Gastrocnemius medialis (tissue), 4 donors: ENCODE measurements around the gene PSAP. TPM values are rescaled to one million over a fixed set of nuclear protein-coding genes. Genes with fewer than 3 reads are reported as not detected.

Experiments
- ATAC-seq, 2 donors: fragments of 150-250 bp; one replicate each; pipeline ENCODE4 v1.9.1; 2016
- DNase-seq, 2 donors: peaks; one replicate each; pipeline ENCODE4 v3.0.0-alpha.2; 2019
- H3K27ac ChIP-seq, 4 donors: fragments of 200-600 bp; sonication (generic); 1 replicate in 1 of 4; 2 replicates in 3 of 4; pipeline ENCODE4 v1.5.1; 2016 to 2018; ENCODE audit warnings: mild to moderate bottlenecking in 2 of 4, moderate library complexity in 1 of 4
- H3K27me3 ChIP-seq, 3 donors: fragments of 200-600 bp; sonication (generic) in 2 of 3; 1 replicate in 1 of 3; 2 replicates in 2 of 3; pipeline versions ENCODE4 v1.5.1 to v1.6.0; 2016 to 2019; ENCODE audit warnings: mild to moderate bottlenecking in 1 of 3, moderate library complexity in 1 of 3
- H3K36me3 ChIP-seq, 2 donors: fragments of 200-600 bp; sonication (generic) in 1 of 2; one replicate each; pipeline ENCODE4 v1.5.1; 2017 to 2018
- H3K4me1 ChIP-seq, 2 donors: fragments of 200-600 bp; sonication (generic) in 1 of 2; one replicate each; pipeline ENCODE4 v1.5.1; 2016 to 2017; ENCODE audit warnings: mild to moderate bottlenecking in 2 of 2
- H3K4me3 ChIP-seq, 4 donors: fragments of 200-600 bp; sonication (generic) in 3 of 4; 1 replicate in 1 of 4; 2 replicates in 3 of 4; pipeline ENCODE4 v1.5.1; 2016 to 2019; ENCODE audit warnings: mild to moderate bottlenecking in 2 of 4
- H3K9me3 ChIP-seq, 3 donors: fragments of 200-600 bp; sonication (generic) in 2 of 3; 1 replicate in 1 of 3; 2 replicates in 2 of 3; pipeline ENCODE4 v1.5.1; 2016 to 2019
- CTCF ChIP-seq, 5 experiments: fragments of 450-650 bp in 3 of 5; fragments of 200-600 bp in 2 of 5; sonication (generic) in 2 of 5; IDR thresholded peaks in 4 of 5; conservative IDR thresholded peaks in 1 of 5; 1 replicate in 4 of 5; 2 replicates in 1 of 5; pipeline ENCODE4 v1.5.1; 2016 to 2019; ENCODE audit warnings: antibody characterized with exemption in 5 of 5, mild to moderate bottlenecking in 3 of 5, moderate library complexity in 3 of 5
- POLR2A ChIP-seq, 2 donors: fragments of 450-650 bp; IDR thresholded peaks; one replicate each; pipeline ENCODE4 v1.6.1; 2017; ENCODE audit warnings: antibody characterized with exemption in 2 of 2, mild to moderate bottlenecking in 2 of 2, moderate library complexity in 2 of 2
- in situ Hi-C, 4 donors: fragments of 200-750 bp; cut with MboI; loops; one replicate each; pipeline versions ENCODE4 v1.15.0 to v1.8.0; 2017; ENCODE audit warnings: low sequenced_read_pairs in 4 of 4
- intact Hi-C: fragments of 100-400 bp; cut with DNase I; formaldehyde crosslinking; loops from one replicate; pipeline ENCODE4 v1.15.1; 2023; ENCODE audit warnings: low total_unique reads
- total RNA-seq, 4 donors: library from RNA; depleted of rRNA; stranded (reverse); fragments of >200 nt; gene quantifications; one replicate each; pipeline versions ENCODE4 v1.1.0 to v1.2.3, GENCODE V29; 2016

Gene PSAP
- total RNA-seq, 4 donors from 2014 or later: 833 to 1,730 (median 1,179) TPM

- in situ Hi-C loops (loop anchor here in 3 of 4 donors (25.0 kb wide), 2 partner anchors 437 to 512 kb away; partner anchors contain the start of genes CDH23 (in 2 of the 3) and SLC29A3 (in 1 of the 3)), intact Hi-C loops (no loop called here)
- TF ChIP-seq POLR2A (IDR thresholded peaks at IDR 0.05) (no peak), CTCF (IDR thresholded peaks at IDR 0.05 in 4 of 5, conservative IDR thresholded peaks at IDR 0.05 in 1 of 5) (no peak)
- no peak for ATAC-seq
- Histone ChIP-seq H3K9me3 (no peaks in the 10 kb centered on the region), H3K4me3 (no peak overlapping the region), H3K27ac (no peak overlapping the region), H3K4me1 (no peaks in the 10 kb centered on the region), H3K36me3 (peaks cover 14 to 100% of the 10 kb centered on the region in 2 donors), H3K27me3 (no peaks in the 10 kb centered on the region)
- DNase-seq: no peak
Observed at GRCh38 chr10:71824333-71824732, 26.7 kb downstream of the PSAP start.

GRCh38 chr10:71823356-71823755 lies 27.7 kb downstream of the PSAP start:
- no peak for DNase-seq
- TF ChIP-seq CTCF (IDR thresholded peaks at IDR 0.05 in 4 of 5, conservative IDR thresholded peaks at IDR 0.05 in 1 of 5) (no peak), POLR2A (IDR thresholded peaks at IDR 0.05) (no peak)
- intact Hi-C loops: no loop called here
- Histone ChIP-seq H3K4me1 (peaks cover 3 to 5% of the 10 kb centered on the region in 2 donors), H3K27ac (no peak overlapping the region), H3K27me3 (no peaks in the 10 kb centered on the region), H3K4me3 (no peak overlapping the region), H3K36me3 (peaks cover 12 to 100% of the 10 kb centered on the region in 2 donors), H3K9me3 (no peaks in the 10 kb centered on the region)
- in situ Hi-C loops: loop anchor here in 3 of 4 donors (25.0 kb wide), 2 partner anchors 436 to 511 kb away; partner anchors contain the start of genes CDH23 (in 2 of the 3) and SLC29A3 (in 1 of the 3)
- ATAC-seq: no peak

GRCh38 chr10:71821909-71822763 lies 28.9 kb downstream of the PSAP start:
- intact Hi-C loops (no loop called here), in situ Hi-C loops (loop anchor here in 3 of 4 donors (25.0 kb wide), 2 partner anchors 435 to 510 kb away; partner anchors contain the start of genes CDH23 (in 2 of the 3) and SLC29A3 (in 1 of the 3))
- no peak for TF ChIP-seq CTCF (IDR thresholded peaks at IDR 0.05 in 4 of 5, conservative IDR thresholded peaks at IDR 0.05 in 1 of 5)
- TF ChIP-seq POLR2A (IDR thresholded peaks at IDR 0.05): no peak
- ATAC-seq (no peak), DNase-seq (no peak)
- Histone ChIP-seq H3K36me3 (peaks cover 10 to 100% of the 10 kb centered on the region in 2 donors), H3K27ac (no peak overlapping the region), H3K9me3 (no peaks in the 10 kb centered on the region), H3K4me1 (peaks cover 15% of the 10 kb centered on the region in 2 donors), H3K4me3 (no peak overlapping the region), H3K27me3 (no peaks in the 10 kb centered on the region)

GRCh38 chr10:71820966-71821365 lies 30.1 kb downstream of the PSAP start:
- Histone ChIP-seq H3K27me3 (no peaks in the 10 kb centered on the region), H3K4me1 (peaks cover 15 to 25% of the 10 kb centered on the region in 2 donors), H3K4me3 (no peak overlapping the region), H3K36me3 (peaks cover 10 to 100% of the 10 kb centered on the region in 2 donors), H3K27ac (peak overlapping the region in 1 of 4 donors; percentile 20), H3K9me3 (no peaks in the 10 kb centered on the region)
- TF ChIP-seq CTCF (IDR thresholded peaks at IDR 0.05 in 4 of 5, conservative IDR thresholded peaks at IDR 0.05 in 1 of 5) (no peak), POLR2A (IDR thresholded peaks at IDR 0.05) (no peak)
- intact Hi-C loops: no loop called here
- DNase-seq: no peak
- no peak for ATAC-seq
- in situ Hi-C loops: loop anchor here in 3 of 4 donors (25.0 kb wide), 2 partner anchors 434 to 509 kb away; partner anchors contain the start of genes CDH23 (in 2 of the 3) and SLC29A3 (in 1 of the 3)
